ENCODE measurements around the gene IGSF22.
"Not testable (repeated sequence)": the region's sequence is repeated elsewhere in the genome, so short reads cannot be mapped to it uniquely, and the experiment has no call there.

GRCh38 chr11:18665353-18665872, 60.6 kb downstream of the IGSF22 start:
- TF ChIP-seq CTCF (IDR thresholded peaks at IDR 0.05; ENCODE audit: low read length); EZH2 (optimal IDR thresholded peaks at IDR 0.05; ENCODE audit: low read depth, low read length); EZH2phosphoT487 (IDR thresholded peaks at IDR 0.05; ENCODE audit: low read length): not testable (repeated sequence)
